ENCODE results near the gene NTRK3.

DNA sequence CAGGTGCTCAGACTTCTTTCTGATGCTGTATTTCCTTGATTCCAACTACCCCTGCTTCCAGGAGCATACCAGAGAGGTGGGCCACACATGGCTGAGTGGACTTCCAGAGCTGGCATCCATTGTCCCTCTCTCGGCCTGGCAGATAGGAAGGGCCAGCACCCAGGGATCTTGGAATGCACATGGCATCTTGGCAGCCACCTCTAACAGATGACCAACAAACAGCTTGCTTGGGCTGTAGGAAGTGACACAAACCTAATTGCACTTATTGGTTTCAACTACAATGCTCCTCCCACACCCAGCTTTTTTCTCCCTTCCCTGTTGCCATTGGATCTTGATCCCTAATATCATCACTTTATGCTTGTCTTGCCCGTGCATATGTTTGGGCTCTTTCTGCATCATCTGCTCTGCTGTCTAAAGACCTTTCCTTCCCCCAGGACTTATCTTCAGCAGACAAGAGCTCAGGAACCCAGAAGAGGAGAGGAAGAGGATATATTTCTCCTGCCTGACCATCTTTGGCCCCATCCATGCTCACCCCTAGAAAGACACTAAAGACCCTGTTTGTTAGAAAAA is 294.6 kb downstream of the NTRK3 start:
- TF ChIP-seq, protein P1, sequence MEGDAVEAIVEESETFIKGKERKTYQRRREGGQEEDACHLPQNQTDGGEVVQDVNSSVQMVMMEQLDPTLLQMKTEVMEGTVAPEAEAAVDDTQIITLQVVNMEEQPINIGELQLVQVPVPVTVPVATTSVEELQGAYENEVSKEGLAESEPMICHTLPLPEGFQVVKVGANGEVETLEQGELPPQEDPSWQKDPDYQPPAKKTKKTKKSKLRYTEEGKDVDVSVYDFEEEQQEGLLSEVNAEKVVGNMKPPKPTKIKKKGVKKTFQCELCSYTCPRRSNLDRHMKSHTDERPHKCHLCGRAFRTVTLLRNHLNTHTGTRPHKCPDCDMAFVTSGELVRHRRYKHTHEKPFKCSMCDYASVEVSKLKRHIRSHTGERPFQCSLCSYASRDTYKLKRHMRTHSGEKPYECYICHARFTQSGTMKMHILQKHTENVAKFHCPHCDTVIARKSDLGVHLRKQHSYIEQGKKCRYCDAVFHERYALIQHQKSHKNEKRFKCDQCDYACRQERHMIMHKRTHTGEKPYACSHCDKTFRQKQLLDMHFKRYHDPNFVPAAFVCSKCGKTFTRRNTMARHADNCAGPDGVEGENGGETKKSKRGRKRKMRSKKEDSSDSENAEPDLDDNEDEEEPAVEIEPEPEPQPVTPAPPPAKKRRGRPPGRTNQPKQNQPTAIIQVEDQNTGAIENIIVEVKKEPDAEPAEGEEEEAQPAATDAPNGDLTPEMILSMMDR (optimal IDR thresholded peaks at IDR 0.05 in 1 of 3, IDR thresholded peaks at IDR 0.05 in 1 of 3, conservative IDR thresholded peaks at IDR 0.05 in 1 of 3; ENCODE audit: extremely low read depth in 1 of 3, insufficient read depth in 2 of 3, low read length in 3 of 3): no peak
- no peak for TF ChIP-seq EZH2 (IDR thresholded peaks at IDR 0.05; ENCODE audit: low read length)
